ENCODE data around the gene SLC25A42.

- no peak for TF ChIP-seq POLR2AphosphoS5 (IDR thresholded peaks at IDR 0.05; ENCODE audit: insufficient read depth, low read depth, low read length)
- TF ChIP-seq CTCF (IDR thresholded peaks at IDR 0.05; ENCODE audit: extremely low read depth in 1 of 2, insufficient read depth in 1 of 2, low read depth in 1 of 2, low read length in 2 of 2), result no peak
- no peak for TF ChIP-seq MYC (IDR thresholded peaks at IDR 0.05; ENCODE audit: low read depth, low read length)
Observed at GRCh38 chr19:19098703-19099632, 35.2 kb downstream of the SLC25A42 start.
